Activated T-cell treated with anti-CD3 and anti-CD28 coated beads for 48 hours (primary cell): ENCODE results near the gene PTH1R.
A peak's percentile ranks its signal among the peaks of the same experiment; 100 is the strongest.
"Not testable (repeated sequence)": the region's sequence is repeated elsewhere in the genome, so short reads cannot be mapped to it uniquely, and the experiment has no call there.

Source experiments
- DNase-seq: peaks from one replicate; pipeline ENCODE4 v3.0.0-alpha.2; 2020; ENCODE audit warnings: low read depth

Gene PTH1R

DNA sequence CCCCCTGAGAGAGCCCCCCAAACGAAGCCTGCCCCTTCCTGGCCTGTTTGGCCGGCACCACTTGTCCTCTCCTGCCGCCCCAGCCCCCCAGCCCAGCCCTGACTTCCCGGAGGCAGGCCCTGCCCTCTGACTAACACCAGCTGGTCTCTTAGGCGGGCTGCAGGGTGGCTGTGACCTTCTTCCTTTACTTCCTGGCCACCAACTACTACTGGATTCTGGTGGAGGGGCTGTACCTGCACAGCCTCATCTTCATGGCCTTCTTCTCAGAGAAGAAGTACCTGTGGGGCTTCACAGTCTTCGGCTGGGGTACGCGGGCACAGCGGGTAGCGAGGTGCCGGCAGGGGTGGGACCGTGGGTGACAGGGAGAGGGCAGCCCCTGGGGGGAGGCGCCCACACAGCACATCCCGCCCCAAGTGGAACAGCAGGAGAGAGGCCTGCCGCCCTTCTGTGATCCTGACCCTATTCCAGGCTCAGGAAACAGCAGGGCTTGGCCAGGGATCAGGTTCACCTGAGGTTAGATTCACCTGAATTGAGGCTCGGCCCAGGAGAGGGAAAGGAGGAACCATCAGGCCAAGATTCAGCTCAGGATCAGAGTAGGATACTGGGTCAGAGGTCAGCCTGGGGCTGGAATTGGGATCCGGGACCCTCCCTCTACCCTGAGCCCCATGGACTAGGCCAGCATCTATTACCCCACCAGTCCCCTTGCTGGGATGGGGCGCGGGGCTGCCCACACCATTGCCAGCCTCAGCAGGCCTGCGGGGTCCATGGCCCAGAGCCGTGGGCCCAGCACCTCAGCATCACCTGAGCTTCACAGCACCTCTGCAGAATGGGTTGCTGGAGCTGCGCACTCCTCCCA, 21.9 kb downstream of the PTH1R start:
- no peak for DNase-seq

DNA sequence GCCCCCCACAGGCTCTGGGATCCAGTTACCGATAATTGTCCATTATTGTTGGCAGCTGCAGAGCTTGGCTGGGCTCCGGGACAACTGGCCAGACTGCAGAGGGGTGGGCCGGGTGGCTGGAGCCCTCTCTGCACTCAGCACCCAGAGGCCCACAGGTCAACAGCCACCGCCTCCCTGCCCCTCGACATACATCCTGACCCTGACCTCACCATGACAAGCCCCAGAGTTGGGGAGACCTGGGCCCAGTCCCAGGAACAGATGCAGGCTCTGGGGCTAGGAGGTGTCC, 22.4 kb downstream of the PTH1R start:
- no peak for DNase-seq

DNA sequence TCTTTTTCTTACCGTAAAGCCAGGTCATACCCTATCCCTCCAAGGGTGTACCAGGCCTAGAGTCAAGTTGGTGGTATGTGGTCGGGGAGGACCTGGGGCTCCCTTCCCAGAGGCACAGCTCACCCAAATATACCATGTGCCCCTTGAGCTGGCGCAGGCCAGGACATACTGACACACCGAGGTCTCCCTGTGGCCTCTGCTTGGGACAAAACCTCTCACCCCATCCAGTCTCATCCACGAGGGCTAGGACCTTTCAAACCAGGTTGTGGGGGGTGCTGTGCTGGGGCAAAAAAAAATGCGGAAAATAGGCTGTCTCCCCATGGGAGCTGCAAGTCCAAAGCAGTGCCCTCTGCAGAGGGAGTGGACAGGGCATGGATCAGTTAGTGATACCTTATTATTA, 22.8 kb downstream of the PTH1R start:
- no peak for DNase-seq

DNA sequence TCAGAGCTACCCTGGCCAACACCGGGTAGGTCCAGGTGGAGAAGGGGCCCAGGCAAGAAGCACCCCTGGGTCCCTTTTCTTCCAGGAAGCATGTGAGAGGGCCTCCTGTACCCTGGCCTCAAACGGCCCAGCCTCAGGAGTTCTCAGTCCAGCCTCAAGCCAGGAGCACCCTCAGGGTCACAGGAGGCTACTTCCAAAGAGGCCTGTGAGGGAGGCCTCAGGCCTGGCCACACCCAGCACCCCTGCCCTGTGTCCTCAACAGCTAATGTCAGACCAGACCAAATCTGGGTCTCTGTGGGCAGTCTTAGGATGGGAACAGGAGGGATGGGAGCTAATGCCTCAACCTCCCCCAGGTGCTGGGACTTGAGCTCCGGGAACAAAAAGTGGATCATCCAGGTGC, 23.5 kb downstream of the PTH1R start:
- no peak for DNase-seq

DNA sequence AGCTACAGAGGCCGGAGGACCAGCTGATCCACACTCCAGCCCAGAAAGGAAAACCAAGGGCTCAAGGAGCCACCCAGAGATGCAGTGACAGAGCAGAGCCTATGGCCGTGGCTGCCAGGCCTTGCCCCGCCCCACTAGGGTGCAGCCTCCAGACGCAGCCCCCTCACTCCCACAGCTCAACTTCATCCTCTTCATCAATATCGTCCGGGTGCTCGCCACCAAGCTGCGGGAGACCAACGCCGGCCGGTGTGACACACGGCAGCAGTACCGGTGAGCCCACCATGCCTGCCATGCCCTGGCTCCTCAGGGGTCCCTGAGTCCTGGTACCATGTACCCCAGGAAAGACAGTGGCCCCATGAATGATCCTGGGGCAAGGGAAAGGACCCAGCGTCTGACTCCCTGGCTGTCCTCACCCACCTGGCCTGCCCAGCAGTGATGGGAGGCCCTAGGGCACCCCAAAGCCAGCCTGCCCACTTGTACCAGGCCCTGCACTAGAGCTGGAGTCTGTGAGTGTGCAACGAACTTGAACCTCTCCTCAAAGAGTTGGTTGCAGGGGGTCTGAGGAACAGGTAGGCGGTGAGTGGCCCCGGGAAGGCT, 24.2 kb downstream of the PTH1R start:
- no peak for DNase-seq

- DNase-seq = no peak
Measured at GRCh38 chr3:46902188-46902631, 24.7 kb downstream of the PTH1R start.

DNA sequence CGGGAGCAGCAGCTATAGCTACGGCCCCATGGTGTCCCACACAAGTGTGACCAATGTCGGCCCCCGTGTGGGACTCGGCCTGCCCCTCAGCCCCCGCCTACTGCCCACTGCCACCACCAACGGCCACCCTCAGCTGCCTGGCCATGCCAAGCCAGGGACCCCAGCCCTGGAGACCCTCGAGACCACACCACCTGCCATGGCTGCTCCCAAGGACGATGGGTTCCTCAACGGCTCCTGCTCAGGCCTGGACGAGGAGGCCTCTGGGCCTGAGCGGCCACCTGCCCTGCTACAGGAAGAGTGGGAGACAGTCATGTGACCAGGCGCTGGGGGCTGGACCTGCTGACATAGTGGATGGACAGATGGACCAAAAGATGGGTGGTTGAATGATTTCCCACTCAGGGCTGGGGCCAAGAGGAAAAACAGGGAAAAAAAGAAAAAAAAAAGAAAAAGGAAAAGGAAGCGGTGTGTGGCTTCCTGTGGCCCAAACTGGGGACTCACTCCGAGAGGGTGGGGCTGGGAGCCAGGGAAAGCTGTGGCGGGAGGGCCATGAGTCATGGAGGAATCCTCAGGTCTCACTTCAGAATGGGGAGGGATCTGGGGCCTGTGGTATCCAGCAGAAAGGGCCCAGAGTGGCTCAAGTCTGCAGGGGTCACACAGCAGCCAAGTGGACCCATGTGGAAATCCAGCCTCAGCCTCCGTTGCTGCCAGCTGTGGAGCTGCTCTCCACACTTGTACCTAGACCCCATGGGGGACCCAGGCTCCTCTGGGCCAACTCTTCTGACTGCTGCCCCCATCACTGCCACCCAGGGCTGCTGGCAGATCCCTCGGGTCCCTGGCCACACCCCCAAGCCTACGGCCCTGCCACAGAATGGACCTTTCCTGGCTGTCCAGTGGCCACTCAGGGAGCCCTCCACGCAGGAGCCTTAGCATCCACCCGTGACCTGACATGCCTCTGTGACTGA, 26.1 kb downstream of the PTH1R start:
- no peak for DNase-seq

- no peak for DNase-seq
Measured at GRCh38 chr3:46904303-46905212, 27.0 kb downstream of the PTH1R start.

DNA sequence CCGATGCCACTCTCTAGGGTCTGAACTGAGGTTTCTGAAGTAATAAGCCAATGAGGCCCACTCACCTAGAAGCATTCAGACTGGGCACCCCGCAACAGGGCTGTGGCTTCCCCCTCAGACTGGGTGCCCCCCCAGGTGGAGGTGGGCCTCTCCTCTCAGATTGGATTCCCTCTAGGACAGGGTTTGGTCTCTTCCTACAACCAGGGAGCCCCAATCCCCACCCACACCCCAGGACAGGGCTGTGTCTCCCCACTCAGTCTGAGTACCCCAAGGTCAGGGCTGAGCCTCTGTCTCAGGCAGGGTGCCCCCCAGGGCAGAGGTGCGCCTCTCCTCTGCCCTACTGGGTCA, 27.7 kb downstream of the PTH1R start:
- DNase-seq = no peak

DNA sequence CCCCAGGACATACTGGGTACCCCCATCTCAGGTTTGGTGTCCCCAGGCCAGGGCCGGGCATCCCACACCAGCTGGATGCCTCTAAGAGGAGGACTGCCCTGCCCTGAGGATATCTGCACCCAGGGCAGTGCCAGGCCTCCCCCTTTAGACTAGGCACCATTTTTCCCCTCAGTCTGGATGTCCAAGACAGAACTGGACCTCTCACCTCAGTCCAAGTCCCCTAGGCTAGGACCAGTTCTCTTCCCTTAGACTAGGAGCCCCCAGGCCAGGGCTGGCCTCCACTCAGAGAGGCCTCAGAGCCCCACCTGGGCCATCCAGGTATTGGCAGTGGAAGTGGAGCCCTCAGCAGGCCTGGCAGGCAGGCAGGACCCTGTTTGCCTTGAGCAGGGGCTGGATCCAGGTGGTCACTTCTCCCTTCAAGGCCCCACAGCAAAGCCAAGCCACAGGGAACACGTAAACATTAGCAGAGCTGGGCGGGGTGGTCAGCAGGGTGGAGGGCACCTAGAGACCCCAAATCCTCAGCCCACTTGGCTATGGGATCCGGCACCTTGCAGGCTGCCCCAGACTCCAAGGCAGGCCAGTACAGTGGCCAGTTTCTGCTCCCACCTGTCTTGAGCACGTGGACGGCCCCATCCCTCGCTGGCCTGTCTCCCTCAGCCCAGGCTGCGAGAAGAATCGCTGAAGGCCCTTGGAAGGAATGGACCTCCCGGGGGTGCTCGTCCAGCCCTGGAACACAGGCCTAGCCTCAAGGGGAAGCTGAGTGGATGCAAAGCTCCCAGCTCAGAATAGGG, 28.3 kb downstream of the PTH1R start:
- DNase-seq = no peak

DNA sequence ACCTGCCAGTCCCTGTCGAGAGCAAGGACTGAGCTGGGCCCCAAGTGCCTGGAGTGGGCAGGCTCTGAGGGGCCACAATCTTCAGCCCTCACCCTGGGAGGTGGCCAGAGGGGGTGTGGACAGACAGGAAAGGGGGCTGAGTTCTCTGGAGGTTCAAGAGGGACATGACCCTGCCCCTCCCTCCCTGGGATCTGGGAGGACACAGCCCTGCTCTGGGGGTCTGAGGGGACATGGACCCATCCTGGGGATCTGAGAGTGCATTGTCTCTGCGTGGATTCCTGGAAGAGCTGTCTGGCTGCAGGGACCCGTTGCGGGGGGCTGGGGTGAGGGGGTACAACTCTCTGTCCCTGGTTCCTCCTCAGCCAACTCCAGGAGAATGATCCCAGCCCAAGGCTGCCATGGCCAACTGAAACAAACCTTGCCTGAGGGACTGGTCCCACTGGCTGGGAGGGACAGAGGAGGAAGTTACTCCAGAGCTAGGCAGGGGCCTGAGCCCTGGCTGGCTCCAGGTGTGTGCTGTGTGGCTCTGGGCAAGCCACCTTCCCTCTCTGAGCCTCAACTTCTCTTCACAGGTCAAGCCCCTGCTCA, 29.0 kb downstream of the PTH1R start:
- DNase-seq = no peak

- no peak for DNase-seq
Measured at GRCh38 chr3:46907271-46907670, 29.8 kb downstream of the PTH1R start.

GRCh38 chr3:46907960-46908293, 30.4 kb downstream of the PTH1R start:
- DNase-seq = no peak

DNA sequence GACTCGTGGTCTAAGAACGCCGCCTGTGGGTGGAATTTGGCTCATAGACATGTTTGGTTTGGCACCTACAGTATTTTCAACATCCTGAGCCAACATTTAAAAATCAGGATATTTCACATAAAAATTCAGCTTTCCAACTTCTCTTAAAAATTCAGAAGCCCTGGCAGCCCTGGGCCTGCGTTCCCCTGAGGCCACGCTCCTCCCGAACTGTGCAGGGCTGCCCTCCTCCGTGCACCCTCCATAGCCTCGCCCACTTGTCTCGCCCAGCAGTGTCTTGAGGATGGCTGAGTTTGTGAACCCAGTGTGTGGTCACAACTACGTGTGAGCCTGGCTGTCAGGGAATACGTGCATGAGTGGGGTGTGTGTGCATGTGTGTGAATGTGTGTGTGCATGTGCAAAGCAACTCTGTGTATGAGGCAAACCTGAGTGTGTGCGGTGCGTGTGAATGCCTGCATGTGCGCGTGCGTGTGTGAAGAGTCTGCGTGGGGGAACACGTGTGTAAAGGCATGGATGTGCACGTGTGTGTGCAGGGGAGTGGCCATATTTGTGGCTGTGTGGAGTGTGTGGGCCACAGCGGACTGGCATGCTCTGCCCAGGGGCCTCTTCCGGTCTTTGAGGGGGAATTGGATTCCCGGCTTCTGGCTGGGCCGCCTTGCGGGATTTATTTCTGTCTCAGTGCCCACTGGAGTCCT, 30.9 kb downstream of the PTH1R start:
- no peak for DNase-seq

DNA sequence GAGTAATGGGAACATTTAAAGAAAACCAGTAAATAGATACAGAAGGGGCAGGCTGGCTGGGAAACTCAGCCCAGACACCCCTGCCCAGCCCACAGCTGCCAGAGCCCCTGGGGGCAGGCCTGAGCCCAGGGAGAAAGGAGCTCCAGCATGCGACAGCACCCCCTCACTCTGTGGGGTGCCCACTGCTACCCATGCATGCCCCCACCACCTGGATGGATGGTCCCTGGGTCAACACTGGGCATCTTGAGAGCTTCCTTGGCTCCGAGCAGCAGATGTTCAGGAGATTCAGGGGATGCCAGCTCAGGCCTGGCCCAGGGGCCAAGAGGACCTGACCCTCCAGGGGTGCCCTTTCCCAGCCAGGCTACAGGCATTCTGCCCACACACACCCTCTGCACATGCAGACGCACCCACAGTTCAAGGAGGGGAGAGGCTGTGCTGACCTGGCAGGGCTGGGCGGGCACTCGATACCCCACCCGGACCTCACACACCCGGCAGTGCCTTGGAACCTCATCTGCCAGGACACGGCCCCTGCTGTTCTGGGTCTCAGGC, 31.5 kb downstream of the PTH1R start:
- DNase-seq = no peak

DNA sequence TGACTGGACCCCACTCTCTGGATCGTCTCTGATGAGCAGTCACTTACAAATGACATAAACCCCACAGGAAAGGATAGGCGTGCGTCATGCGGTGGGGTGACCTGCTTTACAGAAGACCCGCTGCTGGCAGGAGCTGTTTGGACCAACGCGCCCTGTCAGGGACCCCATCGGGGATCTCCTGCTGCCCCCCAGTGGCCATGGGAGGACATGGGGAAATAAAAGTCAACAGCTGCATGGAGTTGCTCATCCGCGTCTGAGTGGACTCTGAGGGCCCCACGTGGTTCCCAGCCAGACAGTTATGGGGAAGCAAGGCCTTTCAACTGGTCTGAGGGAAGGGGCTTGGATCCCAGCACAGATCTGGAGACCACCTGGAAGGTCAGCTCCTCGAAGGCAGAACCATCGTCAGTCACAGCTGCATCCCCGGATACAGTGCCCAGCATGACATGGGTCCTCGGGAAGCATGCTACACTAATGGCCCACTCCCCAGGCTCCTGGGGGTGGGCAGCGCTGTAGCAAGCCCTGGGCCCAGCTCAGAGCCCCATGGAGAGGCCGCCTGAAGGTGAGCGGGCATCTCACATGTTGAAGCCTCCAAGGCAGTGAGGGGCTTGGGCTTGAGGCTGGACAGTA, 32.1 kb downstream of the PTH1R start:
- DNase-seq = peak; percentile 77

- no peak for DNase-seq
Measured at GRCh38 chr3:46910166-46910760, 32.7 kb downstream of the PTH1R start.

GRCh38 chr3:46910914-46911313, 33.4 kb downstream of the PTH1R start:
- not testable (repeated sequence) for DNase-seq

- DNase-seq = no peak
Measured at GRCh38 chr3:46912986-46913385, 35.5 kb downstream of the PTH1R start.
